ENCODE measurements around the gene PNN. TPM values are rescaled to one million over a fixed set of nuclear protein-coding genes. Genes with fewer than 3 reads are reported as not detected.

PNN gene
- total RNA-seq, 1 donor from 2014 or later, result 78.1 TPM

GRCh38 chr14:39177168-39177545 is 2.1 kb downstream of the PNN start:
- Mint-ChIP-seq H3K27me3 (ENCODE audit: low read depth, unreplicated experiment) (no peaks in the 10 kb centered on the region), H3K4me1 (ENCODE audit: low read depth, unreplicated experiment) (peaks cover 13% of the 10 kb centered on the region), H3K27ac (ENCODE audit: unreplicated experiment) (peak overlapping the region; percentile 1), H3K4me3 (ENCODE audit: unreplicated experiment) (peak overlapping the region; percentile 99), H3K36me3 (ENCODE audit: low read depth, unreplicated experiment) (peaks cover 13% of the 10 kb centered on the region), H3K9me3 (ENCODE audit: unreplicated experiment) (no peaks in the 10 kb centered on the region)
- Histone ChIP-seq H3K4me3 (ENCODE audit: insufficient read depth, low read depth, low read length) (peak overlapping the region; percentile 97), H3K79me2 (ENCODE audit: insufficient read depth, low read length) (peaks cover 69% of the 10 kb centered on the region), H3K9ac (ENCODE audit: low read length) (peak overlapping the region; percentile 99), H2AFZ (ENCODE audit: low read depth, low read length) (no peak overlapping the region), H3K4me2 (ENCODE audit: low read length) (peak overlapping the region; percentile 93), H3K4me1 (ENCODE audit: insufficient read depth, low read length) (peaks cover 14% of the 10 kb centered on the region), H3K36me3 (ENCODE audit: insufficient read depth, low read length) (peaks cover 54% of the 10 kb centered on the region), H4K20me1 (ENCODE audit: insufficient read depth, low read length) (peaks cover 44% of the 10 kb centered on the region), H3K27me3 (ENCODE audit: insufficient read depth, low read length) (no peaks in the 10 kb centered on the region), H3K27ac (ENCODE audit: low read depth, low read length) (no peak overlapping the region), H3K9me3 (ENCODE audit: insufficient read depth, low read depth, low read length) (no peaks in the 10 kb centered on the region)
- TF ChIP-seq CTCF (IDR thresholded peaks at IDR 0.05; ENCODE audit: insufficient read depth, low read depth, low read length) (no peak), EZH2 (IDR thresholded peaks at IDR 0.05; ENCODE audit: insufficient read depth, low read length) (no peak)
- no peak for FAIRE-seq
- no peak for DNase-seq (ENCODE audit: low read depth)

- Mint-ChIP-seq H3K9me3 (ENCODE audit: unreplicated experiment) (no peaks in the 10 kb centered on the region), H3K4me1 (ENCODE audit: low read depth, unreplicated experiment) (peaks cover 13% of the 10 kb centered on the region), H3K27me3 (ENCODE audit: low read depth, unreplicated experiment) (no peaks in the 10 kb centered on the region), H3K36me3 (ENCODE audit: low read depth, unreplicated experiment) (peaks cover 15% of the 10 kb centered on the region), H3K27ac (ENCODE audit: unreplicated experiment) (no peak overlapping the region), H3K4me3 (ENCODE audit: unreplicated experiment) (no peak overlapping the region)
- H3K4me3 ChIP-seq (ENCODE audit: insufficient read depth, low read depth, low read length), result no peak overlapping the region
- FAIRE-seq (no peak), DNase-seq (ENCODE audit: low read depth) (no peak)
- no peaks in the 10 kb centered on the region for H3K9me3 ChIP-seq (ENCODE audit: insufficient read depth, low read depth, low read length)
- H3K9ac ChIP-seq (ENCODE audit: low read length), result no peak overlapping the region
- H3K4me1 ChIP-seq (ENCODE audit: insufficient read depth, low read length), result peaks cover 13% of the 10 kb centered on the region
- H3K27ac ChIP-seq (ENCODE audit: low read depth, low read length), result no peak overlapping the region
- no peak overlapping the region for H2AFZ ChIP-seq (ENCODE audit: low read depth, low read length)
- H3K36me3 ChIP-seq (ENCODE audit: insufficient read depth, low read length), result peaks cover 71% of the 10 kb centered on the region
- H4K20me1 ChIP-seq (ENCODE audit: insufficient read depth, low read length), result peaks cover 56% of the 10 kb centered on the region
- no peak overlapping the region for H3K4me2 ChIP-seq (ENCODE audit: low read length)
- no peaks in the 10 kb centered on the region for H3K27me3 ChIP-seq (ENCODE audit: insufficient read depth, low read length)
- peaks cover 72% of the 10 kb centered on the region for H3K79me2 ChIP-seq (ENCODE audit: insufficient read depth, low read length)
- TF ChIP-seq CTCF (IDR thresholded peaks at IDR 0.05; ENCODE audit: insufficient read depth, low read depth, low read length), result no peak
- no peak for TF ChIP-seq EZH2 (IDR thresholded peaks at IDR 0.05; ENCODE audit: insufficient read depth, low read length)
Observed at GRCh38 chr14:39179042-39179441, 4.0 kb downstream of the PNN start.

DNA sequence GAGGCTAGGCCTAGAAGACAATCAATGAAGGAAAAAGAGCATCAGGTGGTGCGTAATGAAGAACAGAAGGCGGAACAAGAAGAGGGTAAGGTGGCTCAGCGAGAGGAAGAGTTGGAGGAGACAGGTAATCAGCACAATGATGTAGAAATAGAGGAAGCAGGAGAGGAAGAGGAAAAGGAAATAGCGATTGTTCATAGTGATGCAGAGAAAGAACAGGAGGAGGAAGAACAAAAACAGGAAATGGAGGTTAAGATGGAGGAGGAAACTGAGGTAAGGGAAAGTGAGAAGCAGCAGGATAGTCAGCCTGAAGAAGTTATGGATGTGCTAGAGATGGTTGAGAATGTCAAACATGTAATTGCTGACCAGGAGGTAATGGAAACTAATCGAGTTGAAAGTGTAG is 5.5 kb downstream of the PNN start:
- Mint-ChIP-seq H3K36me3 (ENCODE audit: low read depth, unreplicated experiment) (peaks cover 23% of the 10 kb centered on the region), H3K4me1 (ENCODE audit: low read depth, unreplicated experiment) (peaks cover 13% of the 10 kb centered on the region)
- H3K4me2 ChIP-seq (ENCODE audit: low read length), result no peak overlapping the region

More for the DNA sequence above, 5.5 kb downstream of the PNN start:
- H4K20me1 ChIP-seq (ENCODE audit: insufficient read depth, low read length), result peaks cover 60% of the 10 kb centered on the region
- no peak overlapping the region for H2AFZ ChIP-seq (ENCODE audit: low read depth, low read length)
- no peaks in the 10 kb centered on the region for H3K27me3 ChIP-seq (ENCODE audit: insufficient read depth, low read length)
- DNase-seq (ENCODE audit: low read depth) (no peak), FAIRE-seq (no peak)
- H3K27ac ChIP-seq (ENCODE audit: low read depth, low read length), result no peak overlapping the region
- Mint-ChIP-seq H3K27ac (ENCODE audit: unreplicated experiment) (no peak overlapping the region), H3K9me3 (ENCODE audit: unreplicated experiment) (no peaks in the 10 kb centered on the region), H3K27me3 (ENCODE audit: low read depth, unreplicated experiment) (no peaks in the 10 kb centered on the region), H3K4me3 (ENCODE audit: unreplicated experiment) (no peak overlapping the region)
- no peak for TF ChIP-seq EZH2 (IDR thresholded peaks at IDR 0.05; ENCODE audit: insufficient read depth, low read length)
- TF ChIP-seq CTCF (IDR thresholded peaks at IDR 0.05; ENCODE audit: insufficient read depth, low read depth, low read length), result no peak
- H3K4me1 ChIP-seq (ENCODE audit: insufficient read depth, low read length), result peaks cover 10% of the 10 kb centered on the region
- H3K9me3 ChIP-seq (ENCODE audit: insufficient read depth, low read depth, low read length), result no peaks in the 10 kb centered on the region
- H3K79me2 ChIP-seq (ENCODE audit: insufficient read depth, low read length), result peaks cover 66% of the 10 kb centered on the region
- H3K9ac ChIP-seq (ENCODE audit: low read length), result peak overlapping the region; percentile 10
- H3K36me3 ChIP-seq (ENCODE audit: insufficient read depth, low read length), result peaks cover 83% of the 10 kb centered on the region
- no peak overlapping the region for H3K4me3 ChIP-seq (ENCODE audit: insufficient read depth, low read depth, low read length)

Measured in astrocyte (in vitro differentiated cells and primary cell).